GM08714 (cell line): ENCODE results near the gene ADRA2B.

Experiments
- H3K4me3 ChIP-seq: fragments of 200-500 bp; sonication (Bioruptor generic); 2 replicates; pipeline ENCODE4 v1.5.1; 2014; ENCODE audit warnings: mild to moderate bottlenecking, low read length, inconsistent platforms
- ZNF274 ChIP-seq: IDR thresholded peaks from 2 replicates; pipeline ENCODE4 v1.6.1; 2012; ENCODE audit warnings: mild to moderate bottlenecking, low read depth, low read length

Gene ADRA2B

GRCh38 chr2:96103761-96104486 is 12.4 kb downstream of the ADRA2B start:
- no peak overlapping the region for H3K4me3 ChIP-seq

GRCh38 chr2:96103187-96103601 is 13.2 kb downstream of the ADRA2B start:
- TF ChIP-seq ZNF274 = no peak
- H3K4me3 ChIP-seq = no peak overlapping the region

More at GRCh38 chr2:96103761-96104486, 12.4 kb downstream of the ADRA2B start:
- no peak for TF ChIP-seq ZNF274

GRCh38 chr2:96102596-96103186 is 13.7 kb downstream of the ADRA2B start:
- no peak overlapping the region for H3K4me3 ChIP-seq

GRCh38 chr2:96100893-96101304 is 15.5 kb downstream of the ADRA2B start:
- TF ChIP-seq ZNF274 = no peak

More at GRCh38 chr2:96102596-96103186, 13.7 kb downstream of the ADRA2B start:
- TF ChIP-seq ZNF274 = no peak

GRCh38 chr2:96099861-96100798 is 16.2 kb downstream of the ADRA2B start:
- no peak for TF ChIP-seq ZNF274

More at GRCh38 chr2:96100893-96101304, 15.5 kb downstream of the ADRA2B start:
- H3K4me3 ChIP-seq = no peak overlapping the region

GRCh38 chr2:96098900-96099590 is 17.3 kb downstream of the ADRA2B start:
- no peak overlapping the region for H3K4me3 ChIP-seq
- no peak for TF ChIP-seq ZNF274

More at GRCh38 chr2:96099861-96100798, 16.2 kb downstream of the ADRA2B start:
- H3K4me3 ChIP-seq = no peak overlapping the region

GRCh38 chr2:96097951-96098823 is 18.2 kb downstream of the ADRA2B start:
- TF ChIP-seq ZNF274 = no peak
- no peak overlapping the region for H3K4me3 ChIP-seq

GRCh38 chr2:96097441-96097840 is 18.9 kb downstream of the ADRA2B start:
- H3K4me3 ChIP-seq = no peak overlapping the region
- no peak for TF ChIP-seq ZNF274

GRCh38 chr2:96095116-96095636 is 21.2 kb downstream of the ADRA2B start:
- no peak for TF ChIP-seq ZNF274
- no peak overlapping the region for H3K4me3 ChIP-seq

- no peak for TF ChIP-seq ZNF274
- no peak overlapping the region for H3K4me3 ChIP-seq
Observed at GRCh38 chr2:96093528-96093927, 22.8 kb downstream of the ADRA2B start.

GRCh38 chr2:96092951-96093350 is 23.4 kb downstream of the ADRA2B start:
- no peak for TF ChIP-seq ZNF274

GRCh38 chr2:96092573-96092877 is 23.8 kb downstream of the ADRA2B start:
- H3K4me3 ChIP-seq = no peak overlapping the region
- TF ChIP-seq ZNF274 = no peak

More at GRCh38 chr2:96092951-96093350, 23.4 kb downstream of the ADRA2B start:
- no peak overlapping the region for H3K4me3 ChIP-seq

GRCh38 chr2:96091711-96092572 is 24.4 kb downstream of the ADRA2B start:
- TF ChIP-seq ZNF274 = no peak
- no peak overlapping the region for H3K4me3 ChIP-seq
